ENCODE results near the gene APOBEC3A. TPM values are rescaled to one million over a fixed set of nuclear protein-coding genes. Genes with fewer than 3 reads are reported as not detected.
"Not testable (repeated sequence)": the region's sequence is repeated elsewhere in the genome, so short reads cannot be mapped to it uniquely, and the experiment has no call there.

APOBEC3A gene
- total RNA-seq, 1 donor from 2014 or later = not detected

- Mint-ChIP-seq H3K4me1 (ENCODE audit: unreplicated experiment) (peaks cover 7% of the 10 kb centered on the region), H3K4me3 (ENCODE audit: unreplicated experiment) (no peak overlapping the region)
Observed at GRCh38 chr22:38996105-38996504, 38.7 kb downstream of the APOBEC3A start.

GRCh38 chr22:38997518-38997917 is 40.1 kb downstream of the APOBEC3A start:
- no peak for TF ChIP-seq CTCF (IDR thresholded peaks at IDR 0.05; ENCODE audit: unreplicated experiment)
- Mint-ChIP-seq H3K36me3 (ENCODE audit: low read depth, unreplicated experiment) (peaks cover 5% of the 10 kb centered on the region), H3K27me3 (ENCODE audit: unreplicated experiment) (no peaks in the 10 kb centered on the region), H3K4me1 (ENCODE audit: unreplicated experiment) (peaks cover 7% of the 10 kb centered on the region), H3K9me3 (ENCODE audit: unreplicated experiment) (no peaks in the 10 kb centered on the region), H3K4me3 (ENCODE audit: unreplicated experiment) (no peak overlapping the region), H3K27ac (ENCODE audit: unreplicated experiment) (no peak overlapping the region)
- no peak for DNase-seq (ENCODE audit: low spot score)

More at GRCh38 chr22:38996105-38996504, 38.7 kb downstream of the APOBEC3A start:
- no peaks in the 10 kb centered on the region for H3K27me3 Mint-ChIP-seq (ENCODE audit: unreplicated experiment)
- no peak for DNase-seq (ENCODE audit: low spot score)
- no peak for TF ChIP-seq CTCF (IDR thresholded peaks at IDR 0.05; ENCODE audit: unreplicated experiment)
- no peaks in the 10 kb centered on the region for H3K9me3 Mint-ChIP-seq (ENCODE audit: unreplicated experiment)
- H3K27ac Mint-ChIP-seq (ENCODE audit: unreplicated experiment) = no peak overlapping the region
- H3K36me3 Mint-ChIP-seq (ENCODE audit: low read depth, unreplicated experiment) = peaks cover 5% of the 10 kb centered on the region

GRCh38 chr22:39003165-39003638 is 45.8 kb downstream of the APOBEC3A start:
- TF ChIP-seq CTCF (IDR thresholded peaks at IDR 0.05; ENCODE audit: unreplicated experiment) = peak; percentile 73
- DNase-seq (ENCODE audit: low spot score) = peak; percentile 76
- no peak overlapping the region for H3K27ac Mint-ChIP-seq (ENCODE audit: unreplicated experiment)
- H3K36me3 Mint-ChIP-seq (ENCODE audit: low read depth, unreplicated experiment) = peaks cover 2% of the 10 kb centered on the region
- H3K27me3 Mint-ChIP-seq (ENCODE audit: unreplicated experiment) = no peaks in the 10 kb centered on the region
- no peaks in the 10 kb centered on the region for H3K9me3 Mint-ChIP-seq (ENCODE audit: unreplicated experiment)
- H3K4me3 Mint-ChIP-seq (ENCODE audit: unreplicated experiment) = no peak overlapping the region
- no peaks in the 10 kb centered on the region for H3K4me1 Mint-ChIP-seq (ENCODE audit: unreplicated experiment)

- no peaks in the 10 kb centered on the region for H3K4me1 Mint-ChIP-seq (ENCODE audit: unreplicated experiment)
- TF ChIP-seq CTCF (IDR thresholded peaks at IDR 0.05; ENCODE audit: unreplicated experiment) = no peak
- no peak overlapping the region for H3K27ac Mint-ChIP-seq (ENCODE audit: unreplicated experiment)
- no peak for DNase-seq (ENCODE audit: low spot score)
- no peak overlapping the region for H3K4me3 Mint-ChIP-seq (ENCODE audit: unreplicated experiment)
- H3K36me3 Mint-ChIP-seq (ENCODE audit: low read depth, unreplicated experiment) = no peaks in the 10 kb centered on the region
- no peaks in the 10 kb centered on the region for H3K9me3 Mint-ChIP-seq (ENCODE audit: unreplicated experiment)
- H3K27me3 Mint-ChIP-seq (ENCODE audit: unreplicated experiment) = no peaks in the 10 kb centered on the region
Observed at GRCh38 chr22:39007177-39007576, 49.8 kb downstream of the APOBEC3A start.

- not testable (repeated sequence) for H3K4me3 Mint-ChIP-seq (ENCODE audit: unreplicated experiment); DNase-seq (ENCODE audit: low spot score); H3K9me3 Mint-ChIP-seq (ENCODE audit: unreplicated experiment); H3K27ac Mint-ChIP-seq (ENCODE audit: unreplicated experiment); H3K36me3 Mint-ChIP-seq (ENCODE audit: low read depth, unreplicated experiment); H3K27me3 Mint-ChIP-seq (ENCODE audit: unreplicated experiment); H3K4me1 Mint-ChIP-seq (ENCODE audit: unreplicated experiment)
Observed at GRCh38 chr22:39008271-39008850, 51.0 kb downstream of the APOBEC3A start.

Measured in endothelial cell (in vitro differentiated cells).